ENCODE results near the gene TERT. TPM values are rescaled to one million over a fixed set of nuclear protein-coding genes. Genes with fewer than 3 reads are reported as not detected.

Gene TERT
- total and polyA plus RNA-seq, 2 of the 8 experiments (the other 6 are each of a cell fraction or from before 2014, with no cell fraction given) = 13.1 to 23.1 TPM

- Histone ChIP-seq H2BK120ac (replicated peaks; ENCODE audit: low read depth, low read length) (no peak overlapping the region), H3K36me3 (ENCODE audit: control insufficient read depth in 2 of 4, insufficient read depth in 4 of 4, low read length in 3 of 4) (peaks cover 17 to 71% (median 54%) of the 10 kb centered on the region in 4 experiments), H3K27ac (ENCODE audit: low read depth, low read length) (no peak overlapping the region), H2AFZ (ENCODE audit: low read length) (no peak overlapping the region), H3K23me2 (ENCODE audit: low read depth, low read length) (no peaks in the 10 kb centered on the region), H2BK12ac (ENCODE audit: low read depth, low read length) (no peak overlapping the region), H3K18ac (ENCODE audit: extremely low read depth, low read length) (no peak overlapping the region), H4K91ac (replicated peaks; ENCODE audit: insufficient read length, low read length) (no peak overlapping the region), H2BK15ac (ENCODE audit: low read length) (no peak overlapping the region), H3K9ac (replicated peaks in 1 of 4; ENCODE audit: extremely low read depth in 1 of 4, low read depth in 3 of 4, low read length in 3 of 4) (no peak overlapping the region), H4K5ac (ENCODE audit: insufficient read length, low read depth, low read length) (no peak overlapping the region), H4K8ac (ENCODE audit: extremely low read depth, insufficient read depth, low read length) (no peak overlapping the region), H3K56ac (replicated peaks; ENCODE audit: insufficient read length, low read depth, low read length) (no peak overlapping the region), H3K4me1 (replicated peaks in 1 of 4; ENCODE audit: control insufficient read depth in 3 of 4, insufficient read depth in 4 of 4, low read length in 3 of 4) (peaks cover under 1% of the 10 kb centered on the region in 4 experiments; a peak in 4 of 7 replicates), H3K4ac (replicated peaks; ENCODE audit: insufficient read length, low read depth, low read length) (no peak overlapping the region), H3K79me1 (ENCODE audit: low read depth, low read length) (no peaks in the 10 kb centered on the region; the same call in 1 of the 2 replicates), H2BK20ac (ENCODE audit: low read length) (no peak overlapping the region), H3K79me2 (ENCODE audit: control insufficient read depth in 1 of 2, insufficient read depth in 2 of 2, low read length in 2 of 2) (no peaks in the 10 kb centered on the region), H3K27me3 (replicated peaks in 1 of 4; ENCODE audit: control insufficient read depth in 3 of 4, extremely low read depth in 1 of 4, insufficient read depth in 3 of 4, low read length in 3 of 4) (no peaks in the 10 kb centered on the region), H3K4me2 (ENCODE audit: insufficient read depth in 1 of 2, low read depth in 2 of 2, low read length in 2 of 2) (no peak overlapping the region), H3K23ac (ENCODE audit: insufficient read length) (no peak overlapping the region), H2BK5ac (ENCODE audit: low read depth, low read length) (no peak overlapping the region), H3K9me3 (ENCODE audit: insufficient read depth in 2 of 2, low read depth in 1 of 2, low read length in 1 of 2) (no peaks in the 10 kb centered on the region), H4K20me1 (replicated peaks in 1 of 2; ENCODE audit: control insufficient read depth in 1 of 2, insufficient read depth in 2 of 2, low read length in 2 of 2) (peaks cover 1 to 14% of the 10 kb centered on the region in 2 experiments), H3K4me3 (ENCODE audit: extremely low read depth in 1 of 4, insufficient read depth in 2 of 4, low read depth in 3 of 4, low read length in 4 of 4) (no peak overlapping the region), H3K14ac (ENCODE audit: insufficient read length) (no peak overlapping the region), H2AK5ac (ENCODE audit: low read depth, low read length) (no peak overlapping the region)
- DNase-seq (ENCODE audit: low read depth in 1 of 2, low spot score in 2 of 2) (no peak), FAIRE-seq (no peak)
- CTCF ChIA-PET (ENCODE audit: partially characterized antibody) = interaction anchor here (0.9 to 2.1 kb wide), 2 partner anchors 86 to 147 kb away, joined by 3 to 4 read pairs; no protein-coding TSS in a partner anchor
- 94% methylated on average over 16 of the region's 16 CpGs; no CpG with 5 or more reads in 1 of the 2 experiments for WGBS, 2 experiments (ENCODE audit: extremely low coverage in 1 of 2, insufficient coverage in 1 of 2, insufficient read length in 1 of 2, insufficient replicate concordance in 2 of 2, low coverage in 1 of 2, low lambda C conversion rate in 2 of 2, missing lambda C conversion rate in 1 of 2)
- TF ChIP-seq KDM4A (IDR thresholded peaks at IDR 0.05; ENCODE audit: low read depth, low read length, severe bottlenecking) = no peak
- TF ChIP-seq TAF7 (optimal IDR thresholded peaks at IDR 0.05; ENCODE audit: borderline replicate concordance, low read depth, low read length) = no peak
- TF ChIP-seq ATF2 (IDR thresholded peaks at IDR 0.05; ENCODE audit: low read length) = no peak
- no peak for TF ChIP-seq ASH2L (IDR thresholded peaks at IDR 0.05; ENCODE audit: low read length)
- TF ChIP-seq POU5F1 (IDR thresholded peaks at IDR 0.05; ENCODE audit: low read depth, low read length) = no peak
- TF ChIP-seq CHD1 (IDR thresholded peaks at IDR 0.05; ENCODE audit: low read depth, low read length) = no peak
- no peak for TF ChIP-seq POLR2AphosphoS5 (IDR thresholded peaks at IDR 0.05; ENCODE audit: low read depth, low read length)
- no peak for TF ChIP-seq YY1 (IDR thresholded peaks at IDR 0.05; ENCODE audit: low read depth, low read length)
- POLR2A ChIA-PET (ENCODE audit: partially characterized antibody) = no interaction called here
Observed at GRCh38 chr5:1321576-1321975, 26.7 kb upstream of the TERT start.
